ENCODE data around the gene ACSF3.

The ACSF3 gene

DNA sequence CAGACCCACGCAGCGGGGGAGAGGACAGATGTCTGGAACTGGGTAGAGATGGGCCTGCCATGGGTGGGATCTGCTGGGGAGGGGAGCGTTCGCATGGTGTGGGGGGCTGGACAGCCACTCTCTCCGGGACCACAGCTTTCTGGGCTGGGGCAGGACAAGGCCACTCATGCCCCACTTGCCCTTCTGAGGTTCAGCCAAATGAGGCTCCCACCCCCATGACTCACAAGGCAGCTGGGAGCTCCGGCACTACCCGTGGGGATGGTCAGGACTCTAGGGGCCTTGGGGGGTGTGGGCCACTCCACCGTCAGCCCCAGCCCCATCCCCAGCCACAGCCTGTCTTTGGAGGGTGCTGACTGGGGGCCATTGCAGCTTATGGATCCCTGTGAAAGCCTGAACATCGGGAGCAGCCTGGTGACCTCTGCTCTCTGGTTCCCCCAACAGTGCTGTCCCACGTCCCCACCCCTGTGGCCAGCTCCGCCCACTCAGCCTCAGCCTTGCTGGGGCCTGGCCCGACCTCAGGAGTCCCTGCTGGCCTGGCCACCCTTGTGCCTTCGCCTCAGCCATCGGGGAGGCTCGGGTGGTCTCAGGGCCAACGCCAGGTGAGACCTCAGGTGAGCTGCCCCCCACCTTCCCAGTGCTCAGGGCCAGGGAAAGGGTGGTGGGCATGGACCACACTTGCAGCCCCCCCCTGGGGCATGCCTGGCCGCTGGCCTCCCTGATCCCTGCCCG lies 73.2 kb downstream of the ACSF3 start:
- DNase-seq = no peak

DNA sequence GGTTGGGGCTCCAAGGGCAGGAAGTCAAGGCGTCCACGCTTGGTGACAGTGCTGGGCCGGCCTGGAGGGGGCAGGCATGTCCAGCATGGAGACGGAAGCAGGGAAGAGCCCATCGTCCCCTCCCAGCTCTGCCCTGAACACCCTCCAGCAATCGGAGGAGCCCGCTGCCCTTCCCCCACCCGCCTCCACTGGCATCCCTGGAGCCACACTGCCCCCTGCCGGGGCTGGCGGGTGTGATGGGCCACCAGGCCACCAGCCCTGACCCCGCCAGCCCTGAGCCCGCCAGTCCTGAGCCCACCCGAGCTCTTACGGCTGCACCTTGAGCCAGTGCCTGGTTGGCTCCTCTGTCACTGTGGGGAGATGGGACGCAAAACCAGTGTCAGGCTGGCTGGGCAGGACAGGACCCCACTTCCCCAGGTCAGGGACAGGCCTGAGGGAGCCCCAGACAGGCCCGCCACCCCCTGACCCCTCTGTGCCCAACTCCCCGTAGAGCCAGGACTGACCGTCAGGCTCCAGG lies 73.8 kb downstream of the ACSF3 start:
- peak; percentile 61 for DNase-seq

DNA sequence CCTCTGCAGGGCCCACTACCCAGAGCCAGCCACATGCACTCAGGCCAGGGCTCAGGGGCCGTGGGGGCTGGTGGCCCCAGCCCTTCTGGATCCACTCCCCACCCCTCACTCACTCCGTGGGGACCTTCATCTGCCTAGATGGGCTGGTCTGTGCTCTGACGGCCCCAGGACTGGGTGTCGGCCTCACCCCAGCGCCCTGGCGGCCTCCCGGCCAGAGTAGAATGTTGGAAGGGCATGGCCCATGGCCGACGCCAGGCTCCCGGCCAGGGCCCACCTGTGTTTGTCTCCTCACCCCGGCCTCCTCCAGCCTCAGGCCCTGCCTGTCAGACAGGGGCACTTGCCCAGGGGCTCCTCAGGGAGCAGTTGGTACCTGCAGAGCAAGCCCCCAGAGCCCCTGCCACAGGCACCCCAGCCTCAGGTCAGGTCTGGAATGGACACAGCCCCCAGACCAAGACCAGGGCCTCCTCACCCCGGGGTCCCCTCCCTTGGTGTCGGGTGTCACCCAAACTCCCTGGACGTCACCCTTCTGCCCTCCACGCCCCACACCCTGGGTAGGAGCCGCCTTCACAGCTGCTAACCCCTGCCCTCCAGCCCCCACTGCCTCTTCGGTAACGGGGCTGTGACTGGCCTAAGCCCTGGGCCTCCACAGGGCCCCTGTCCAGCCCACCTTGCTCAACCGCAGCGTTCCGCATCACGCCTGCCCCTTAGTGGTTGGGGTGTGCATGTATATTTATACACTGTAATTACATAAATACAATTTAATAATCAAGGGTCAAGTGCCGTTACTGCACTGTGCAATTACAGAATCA lies 74.9 kb downstream of the ACSF3 start:
- DNase-seq = no peak

DNA sequence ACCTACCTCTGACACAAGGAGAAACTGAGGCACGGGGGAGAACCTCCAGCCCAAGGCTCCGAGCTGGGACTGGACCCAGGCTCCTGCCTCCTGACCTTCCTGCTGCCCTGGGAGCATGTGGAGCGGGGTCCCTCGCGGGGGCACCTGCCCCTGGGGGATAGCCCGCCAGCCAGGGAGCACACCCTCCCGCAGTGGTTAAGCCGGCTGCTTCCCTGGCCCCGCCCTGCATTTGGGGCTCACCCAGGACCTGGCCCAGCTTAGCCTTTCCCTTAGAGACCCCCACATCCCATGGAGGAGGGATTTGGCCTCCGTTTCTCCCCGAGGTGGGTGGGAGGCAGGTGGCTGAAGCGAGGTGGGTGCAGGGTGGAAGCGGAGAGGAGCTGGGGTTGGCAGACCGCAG lies 76.1 kb downstream of the ACSF3 start:
- DNase-seq = no peak

DNA sequence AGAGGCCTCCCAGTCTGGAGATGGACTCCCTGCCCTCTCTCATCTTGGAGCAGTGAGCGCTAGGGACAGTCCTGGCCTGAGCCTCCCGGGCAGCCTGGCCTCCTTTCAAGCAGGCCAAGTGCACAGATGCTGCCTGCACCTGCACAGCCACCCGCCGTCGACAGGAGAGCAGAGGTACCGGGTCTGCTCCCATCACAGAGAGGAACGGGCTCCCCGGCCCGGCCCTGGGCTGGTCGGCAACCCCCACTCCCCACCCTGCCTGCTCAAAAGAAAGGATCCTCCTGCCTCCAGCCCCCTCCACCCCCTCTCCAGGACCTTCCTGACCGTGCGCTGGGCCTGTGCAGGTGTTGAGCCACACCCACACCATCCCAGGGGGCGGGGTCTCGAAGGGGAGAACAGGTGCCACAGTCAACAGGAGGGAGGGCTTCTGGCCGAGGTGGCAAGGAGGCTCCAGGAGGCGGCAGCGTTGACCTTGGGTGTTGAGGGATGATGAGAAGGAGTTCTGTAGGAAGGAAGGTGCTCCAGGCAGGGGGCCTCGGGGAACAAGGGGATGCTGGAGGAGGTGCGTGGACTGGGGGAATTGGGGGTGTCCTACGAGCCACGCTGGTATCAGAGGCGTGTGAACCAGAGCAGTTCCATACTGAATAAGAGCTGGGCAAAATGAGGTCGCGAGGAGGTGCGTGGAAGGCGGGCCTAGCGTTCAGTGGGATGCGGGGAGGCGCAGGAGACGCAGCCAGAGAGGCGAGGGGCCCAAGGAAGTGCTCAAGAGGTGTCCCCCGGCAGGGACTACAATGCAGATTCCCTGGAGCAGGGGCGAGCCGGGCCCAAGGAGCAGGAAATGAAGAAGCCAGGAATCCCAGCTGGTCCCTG lies 76.9 kb downstream of the ACSF3 start:
- DNase-seq = no peak

DNA sequence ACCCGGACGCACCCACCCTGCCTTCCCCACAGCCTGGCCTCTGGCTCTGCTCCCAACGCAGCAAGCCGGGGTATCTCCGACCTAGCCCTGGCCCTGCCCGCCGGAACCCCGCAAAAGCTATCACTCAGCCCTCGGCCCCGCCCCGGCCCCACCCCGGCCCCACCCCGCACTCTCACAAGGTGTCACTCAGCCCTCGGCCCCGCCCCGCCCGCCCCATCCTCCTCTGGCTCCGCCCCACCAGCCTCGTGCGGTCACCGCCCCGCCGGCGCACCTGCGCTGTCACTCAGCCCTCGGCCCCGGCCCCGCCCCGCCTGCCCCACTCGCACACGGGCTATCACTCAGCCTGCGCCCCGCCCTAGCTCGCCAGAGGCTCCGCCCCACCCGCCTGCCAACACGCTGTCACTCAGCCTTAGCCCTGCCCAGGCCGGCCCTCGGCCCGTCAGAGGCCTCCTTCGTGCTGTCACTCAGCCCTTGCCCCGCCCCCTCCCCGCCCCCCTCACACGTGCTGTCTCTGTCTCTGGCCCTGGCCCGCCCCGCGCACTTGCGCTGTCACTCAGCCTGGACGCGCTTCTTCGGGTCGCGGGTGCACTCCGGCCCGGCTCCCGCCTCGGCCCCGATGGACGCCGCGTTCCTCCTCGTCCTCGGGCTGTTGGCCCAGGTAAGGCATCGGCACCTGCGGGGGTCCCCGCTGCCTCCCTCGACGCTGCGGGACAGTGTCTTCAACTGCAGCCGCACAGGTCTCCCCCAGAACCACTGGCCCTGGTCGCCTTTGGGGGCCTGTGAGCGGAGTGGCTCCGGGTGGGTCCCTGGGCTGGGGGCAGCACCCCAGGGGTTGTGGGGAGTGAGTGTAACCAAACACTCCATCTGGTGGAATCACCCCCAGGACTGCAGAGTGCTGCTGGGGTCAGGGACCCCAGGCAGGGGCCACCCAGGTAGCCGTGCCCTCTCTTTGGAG lies 77.8 kb downstream of the ACSF3 start, which contains the start of gene CDH15:
CDH15 (plus strand) TSS at position 533 of the 955 bp plus-strand sequence; CDS start at position 617, 84 bp downstream.
- peak; percentile 71 for DNase-seq

DNA sequence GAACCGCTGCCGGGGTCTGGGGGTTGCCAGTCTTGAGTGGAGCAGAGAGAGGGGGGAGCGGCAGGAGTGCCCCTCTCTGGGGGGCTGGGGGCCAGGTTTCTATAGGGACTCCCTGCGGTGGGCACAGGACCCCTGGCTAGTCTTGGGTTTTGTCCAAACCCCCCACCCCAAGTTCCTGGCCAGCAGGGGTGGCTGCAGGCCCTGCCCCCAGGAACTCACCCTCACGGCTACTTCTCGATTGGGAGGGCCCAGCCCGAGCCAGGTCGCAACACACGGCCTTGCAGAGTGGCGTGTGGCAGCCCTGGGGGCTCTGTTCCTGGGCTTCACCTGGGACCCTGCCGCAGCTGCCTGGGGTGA lies 78.5 kb downstream of the ACSF3 start:
- DNase-seq = no peak

DNA sequence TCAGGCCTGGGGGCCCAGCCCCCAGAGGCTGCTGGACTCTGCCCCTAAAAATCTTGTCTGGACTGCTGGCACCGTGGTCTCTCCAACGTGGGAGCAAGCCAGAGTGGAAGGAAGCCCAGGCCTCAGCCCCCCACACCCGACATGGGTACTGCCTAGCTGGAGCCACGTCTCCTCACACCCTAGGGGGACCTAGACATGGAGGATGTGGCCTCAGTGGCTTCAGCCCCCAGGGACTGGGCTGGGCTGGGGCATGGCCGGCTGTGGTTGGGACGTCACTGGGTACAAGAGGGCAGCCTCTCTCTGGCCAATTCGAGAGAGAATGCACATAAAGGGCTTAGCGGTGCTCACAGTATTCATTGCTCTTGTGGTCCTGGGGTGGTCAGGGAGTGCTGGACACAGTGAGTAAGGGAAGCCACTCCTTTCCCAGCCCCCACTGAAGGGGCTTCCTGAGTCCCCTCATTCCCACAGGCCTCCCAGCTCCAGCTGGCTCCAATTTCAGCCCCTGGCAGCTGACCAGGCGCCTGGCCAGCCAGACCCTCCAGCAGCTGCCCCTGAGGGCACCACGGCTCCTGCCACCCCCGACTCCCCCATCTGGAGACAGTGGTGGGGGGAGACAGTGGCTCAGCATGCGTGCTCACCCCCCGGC lies 79.0 kb downstream of the ACSF3 start:
- no peak for DNase-seq

DNA sequence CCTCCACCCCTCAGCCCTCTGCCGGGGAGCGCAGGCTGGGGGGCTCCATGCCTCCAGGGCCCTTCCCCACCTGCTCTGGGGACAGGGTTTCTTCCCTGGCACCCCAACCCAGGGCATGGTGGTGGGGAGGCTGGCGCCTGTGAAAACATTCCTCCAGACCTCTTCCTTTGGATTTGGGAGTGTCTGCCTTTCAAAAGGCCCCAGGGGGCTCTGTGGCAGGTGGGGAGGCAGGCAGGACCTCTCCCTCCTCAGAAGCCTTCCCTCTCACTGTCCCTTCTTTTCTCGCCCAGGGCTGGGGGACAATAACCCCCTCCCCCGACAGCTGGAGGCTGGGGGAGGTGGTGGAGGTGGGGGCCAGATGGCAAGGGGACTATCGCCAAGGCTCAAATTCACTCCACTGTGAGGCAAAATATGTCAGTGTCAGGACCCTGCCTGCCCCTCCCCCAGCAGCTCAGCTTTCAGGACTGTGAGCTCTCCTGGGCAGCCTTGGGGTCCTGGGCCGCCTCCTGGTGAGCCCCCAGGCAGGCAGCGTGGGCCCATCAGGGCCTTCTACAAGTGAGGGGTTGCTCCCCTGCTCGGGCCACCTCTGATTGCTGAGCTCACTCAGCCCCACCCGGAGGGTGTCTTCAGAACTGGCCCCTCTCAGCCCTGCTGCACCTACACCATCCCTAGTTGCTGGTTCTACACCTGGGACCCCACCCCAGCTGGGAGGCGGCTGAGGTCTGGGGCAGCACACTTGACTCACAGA lies 79.7 kb downstream of the ACSF3 start:
- DNase-seq = no peak

DNA sequence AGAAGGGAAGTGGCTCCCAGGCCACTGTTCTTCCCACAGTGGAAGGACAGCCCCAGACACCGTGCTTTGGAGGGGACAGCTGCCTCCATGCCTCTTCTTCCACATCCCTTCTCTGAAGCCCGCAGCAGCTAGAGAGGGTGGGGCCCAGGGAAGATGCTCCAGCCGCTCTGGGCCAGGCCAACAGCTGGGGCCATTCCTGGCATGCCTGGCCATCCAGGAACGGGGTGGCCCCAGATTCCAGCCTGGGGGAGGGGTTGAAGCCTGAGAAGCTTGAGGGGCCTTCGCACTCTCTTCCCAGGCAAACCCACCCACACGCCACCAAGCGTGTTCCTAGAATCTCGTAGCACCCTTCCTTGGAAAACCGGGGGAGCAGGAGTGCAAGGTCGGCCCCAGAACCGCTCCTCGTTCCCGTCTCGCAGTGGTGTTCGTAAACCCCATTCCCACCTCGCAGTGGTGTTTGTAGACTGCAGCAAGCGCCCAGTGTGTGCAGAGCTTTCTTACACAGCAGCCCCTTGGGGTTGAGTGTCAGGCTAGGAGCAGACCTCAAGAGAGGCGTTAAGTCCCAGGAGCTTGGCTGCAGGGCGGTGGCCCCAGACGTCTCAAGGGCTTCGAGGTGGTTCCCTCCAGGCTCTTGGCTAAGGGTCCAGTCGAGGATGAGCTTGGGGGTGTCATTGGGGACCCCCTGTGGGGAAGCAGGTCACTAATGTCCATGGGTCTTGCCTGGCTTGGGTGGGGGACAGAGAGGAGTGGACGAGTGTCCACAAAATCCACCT lies 80.6 kb downstream of the ACSF3 start:
- DNase-seq = no peak

DNA sequence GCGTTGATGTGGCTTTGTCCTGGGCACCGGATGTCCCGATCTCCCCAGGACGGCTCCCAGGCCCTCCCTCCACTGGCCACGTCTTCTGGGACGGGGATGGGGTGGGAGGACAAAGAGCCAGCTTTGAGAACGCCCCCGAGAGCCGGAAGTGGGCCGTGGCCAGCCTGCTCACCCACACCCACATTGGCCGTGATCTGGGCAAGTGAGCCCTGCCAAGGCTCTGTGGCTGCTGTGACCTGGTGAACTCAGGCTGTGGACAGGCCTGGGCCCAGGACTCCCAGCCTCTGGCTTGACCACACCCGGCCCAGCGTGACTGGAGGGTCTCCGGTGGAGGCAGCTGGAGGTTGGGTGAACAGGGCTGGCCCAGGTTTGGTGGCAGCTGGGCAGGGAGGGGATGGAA lies 81.2 kb downstream of the ACSF3 start:
- no peak for DNase-seq

DNA sequence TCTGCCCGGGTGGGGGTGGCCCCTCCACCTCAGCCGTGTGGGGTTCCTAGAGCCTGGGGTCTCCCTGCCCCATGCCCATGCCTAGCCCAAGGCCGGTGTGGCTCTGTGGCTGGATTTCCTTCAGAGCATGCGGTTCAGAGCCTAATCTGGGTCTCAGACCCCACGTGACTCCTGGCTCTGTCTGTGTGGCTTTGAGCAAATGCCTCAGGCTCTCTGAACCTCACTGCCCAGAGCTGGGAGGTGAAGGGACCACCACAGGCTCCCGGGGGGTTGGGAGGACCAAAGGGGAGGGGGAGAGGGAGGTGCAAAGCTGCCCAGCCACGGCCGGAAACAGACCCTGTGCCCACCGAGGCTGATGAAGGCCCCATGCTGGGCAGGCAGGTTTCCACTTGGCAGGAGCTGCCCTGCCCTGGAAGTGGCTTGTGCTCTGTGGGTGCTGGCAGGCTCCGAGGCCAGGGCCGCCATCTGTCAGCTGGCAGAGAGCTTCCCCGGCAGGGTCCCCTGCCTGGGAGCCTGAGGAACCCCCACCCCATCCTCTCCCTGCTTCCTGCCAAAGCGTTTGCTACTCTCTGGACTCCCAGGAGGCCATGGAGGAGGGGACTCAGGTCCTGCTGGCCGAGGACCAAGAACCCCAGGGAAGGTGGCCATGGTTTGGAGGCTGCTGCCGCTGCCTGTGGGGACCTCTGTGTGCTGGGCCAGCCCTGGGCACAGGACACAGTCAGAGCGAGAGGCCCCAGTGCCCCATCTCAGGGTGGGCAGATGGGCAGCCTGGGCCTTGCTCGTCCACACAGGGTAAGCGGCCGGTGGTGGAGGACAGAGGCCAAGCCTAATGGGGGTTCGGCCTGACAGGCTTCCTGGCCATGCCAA lies 81.9 kb downstream of the ACSF3 start:
- no peak for DNase-seq

DNA sequence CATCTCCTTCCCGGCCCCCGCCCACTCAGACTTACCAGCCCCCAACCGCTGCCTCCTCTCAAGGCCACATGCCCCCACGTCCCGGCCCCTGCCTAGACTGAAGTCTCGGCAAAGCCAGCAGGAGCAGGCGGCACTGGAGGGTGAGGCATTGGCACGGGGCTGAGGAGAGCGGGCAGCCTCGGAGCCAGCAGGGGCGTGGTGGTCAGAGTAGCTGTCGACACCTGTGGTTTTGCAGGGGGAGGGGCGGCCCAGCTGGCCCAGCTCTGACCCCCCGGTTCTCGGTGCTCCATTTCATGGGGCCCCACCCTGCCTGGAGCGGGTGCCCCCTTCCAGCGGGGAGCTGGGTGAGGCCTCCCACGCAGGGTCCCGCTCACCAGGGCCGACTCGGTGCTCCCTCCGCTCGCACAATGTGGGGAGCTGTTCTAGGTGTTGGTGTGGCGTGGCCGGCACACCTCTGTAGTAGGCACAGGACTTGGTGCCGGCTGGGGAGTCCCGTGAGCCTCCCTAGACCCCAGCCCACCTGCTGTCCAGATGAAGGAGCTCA lies 82.6 kb downstream of the ACSF3 start:
- DNase-seq = no peak

DNA sequence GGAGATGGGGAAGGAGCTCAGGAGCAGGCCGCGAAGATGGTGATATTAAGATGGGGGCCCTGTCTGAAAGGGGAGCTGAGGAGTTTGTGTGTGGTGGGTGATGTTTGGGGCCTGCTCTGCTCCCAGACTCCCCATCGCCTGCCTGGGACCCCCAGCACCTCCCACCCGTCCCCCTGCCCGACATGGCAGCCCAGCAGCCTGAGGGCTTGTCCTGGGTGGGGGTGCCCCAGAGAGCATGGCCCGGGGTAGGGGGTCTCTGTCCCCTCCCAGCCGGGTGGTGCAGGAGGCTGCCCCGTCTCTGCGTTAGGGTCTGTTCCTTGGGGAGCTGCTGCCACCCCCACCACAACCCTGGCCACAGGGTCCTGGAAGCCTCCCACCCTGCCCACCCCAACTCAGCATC lies 83.1 kb downstream of the ACSF3 start:
- no peak for DNase-seq

DNA sequence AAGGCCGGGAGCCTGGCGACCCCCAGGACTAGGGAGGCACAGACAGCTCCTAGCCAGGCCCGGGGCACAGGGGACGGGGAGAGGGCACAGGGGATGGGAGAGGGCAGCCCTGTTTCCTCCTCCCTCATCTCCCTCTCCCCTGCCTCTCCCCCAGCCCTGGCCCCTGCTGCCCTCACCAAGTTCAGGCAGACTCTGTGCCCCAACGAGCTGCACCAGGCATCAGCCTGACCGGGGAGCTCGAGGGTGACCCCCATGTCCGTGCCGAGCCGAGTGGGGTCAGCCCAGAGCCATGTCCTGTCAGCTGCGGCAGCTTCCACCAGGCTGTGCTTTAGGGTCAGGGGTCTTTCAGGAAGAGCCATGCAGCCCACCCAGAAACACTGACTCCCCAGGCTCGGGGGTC lies 83.8 kb downstream of the ACSF3 start:
- DNase-seq = no peak

DNA sequence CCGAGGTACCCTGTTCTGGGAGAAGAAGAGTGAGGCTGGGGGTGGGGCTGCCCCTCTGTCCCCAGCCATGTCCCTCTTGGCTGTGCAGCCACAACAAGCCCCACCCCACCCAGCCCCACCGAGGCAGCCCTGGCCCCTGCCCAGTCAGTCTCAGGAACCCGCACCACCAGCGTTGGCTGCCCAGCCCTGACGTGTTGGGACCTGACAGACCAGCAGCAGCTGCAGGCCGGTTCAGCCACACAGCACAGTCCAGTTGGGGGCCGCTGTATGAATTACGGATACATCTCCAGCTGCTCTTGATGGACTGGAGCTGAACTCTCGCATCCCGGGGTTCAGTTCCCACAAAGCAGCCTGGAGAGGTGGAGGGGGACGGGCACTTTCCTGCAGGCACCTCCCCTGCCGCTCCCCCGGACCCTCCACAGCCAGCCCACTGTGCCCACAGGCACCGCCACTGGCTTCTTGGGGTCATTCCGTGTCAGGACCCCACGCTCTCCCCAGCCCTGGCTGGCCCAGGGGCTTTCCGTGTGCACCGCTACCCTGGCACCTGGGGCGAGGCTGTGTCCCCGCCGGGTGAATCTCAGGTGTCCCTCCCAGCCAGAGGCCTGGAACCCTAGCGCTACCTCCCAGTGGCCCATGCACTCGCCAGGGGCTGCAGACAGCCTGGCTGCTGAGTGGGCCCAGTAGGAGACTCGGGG lies 84.9 kb downstream of the ACSF3 start:
- no peak for DNase-seq

DNA sequence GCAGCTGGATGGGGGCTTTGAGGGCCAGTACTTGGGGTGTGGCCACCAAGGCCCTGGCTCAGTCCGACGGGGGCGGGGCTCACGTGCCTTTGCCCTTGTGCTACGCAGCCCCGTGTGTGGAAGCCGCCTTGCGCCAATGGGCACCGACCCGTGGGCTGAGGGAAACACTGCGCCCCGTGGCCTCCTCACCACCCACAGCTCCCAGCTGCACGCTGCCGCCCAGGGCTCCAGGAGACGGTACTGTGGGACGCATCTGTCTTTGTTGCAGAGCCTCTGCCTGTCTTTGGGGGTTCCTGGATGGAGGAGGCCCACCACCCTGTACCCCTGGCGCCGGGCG lies 85.5 kb downstream of the ACSF3 start:
- no peak for DNase-seq

Data from fibroblast of skin of right quadriceps (primary cell).